Activated naive CD8-positive, alpha-beta T cell (primary cell): ENCODE measurements around the gene PVALB.

Experiments used
- H3K27ac Mint-ChIP-seq: one replicate; pipeline ENCODE4 v1.8.0; 2021; ENCODE audit warnings: mixed read lengths
- H3K27me3 Mint-ChIP-seq: one replicate; pipeline ENCODE4 v1.8.0; 2021; ENCODE audit warnings: mixed read lengths
- H3K36me3 Mint-ChIP-seq: one replicate; pipeline ENCODE4 v1.8.0; 2021; ENCODE audit warnings: mixed read lengths
- H3K4me1 Mint-ChIP-seq: one replicate; pipeline ENCODE4 v1.8.0; 2021; ENCODE audit warnings: low read depth, mixed read lengths
- H3K4me3 Mint-ChIP-seq: one replicate; pipeline ENCODE4 v1.8.0; 2021; ENCODE audit warnings: mild to moderate bottlenecking, mixed read lengths
- H3K9me3 Mint-ChIP-seq: one replicate; pipeline ENCODE4 v1.8.0; 2021; ENCODE audit warnings: low read depth, mixed read lengths

Gene PVALB

GRCh38 chr22:36830601-36831000 is 13.8 kb upstream of the PVALB start:
- Mint-ChIP-seq H3K36me3 (no peaks in the 10 kb centered on the region), H3K4me1 (peaks cover 26% of the 10 kb centered on the region), H3K27ac (no peak overlapping the region), H3K4me3 (no peak overlapping the region), H3K27me3 (peaks cover 47% of the 10 kb centered on the region), H3K9me3 (no peaks in the 10 kb centered on the region)

DNA sequence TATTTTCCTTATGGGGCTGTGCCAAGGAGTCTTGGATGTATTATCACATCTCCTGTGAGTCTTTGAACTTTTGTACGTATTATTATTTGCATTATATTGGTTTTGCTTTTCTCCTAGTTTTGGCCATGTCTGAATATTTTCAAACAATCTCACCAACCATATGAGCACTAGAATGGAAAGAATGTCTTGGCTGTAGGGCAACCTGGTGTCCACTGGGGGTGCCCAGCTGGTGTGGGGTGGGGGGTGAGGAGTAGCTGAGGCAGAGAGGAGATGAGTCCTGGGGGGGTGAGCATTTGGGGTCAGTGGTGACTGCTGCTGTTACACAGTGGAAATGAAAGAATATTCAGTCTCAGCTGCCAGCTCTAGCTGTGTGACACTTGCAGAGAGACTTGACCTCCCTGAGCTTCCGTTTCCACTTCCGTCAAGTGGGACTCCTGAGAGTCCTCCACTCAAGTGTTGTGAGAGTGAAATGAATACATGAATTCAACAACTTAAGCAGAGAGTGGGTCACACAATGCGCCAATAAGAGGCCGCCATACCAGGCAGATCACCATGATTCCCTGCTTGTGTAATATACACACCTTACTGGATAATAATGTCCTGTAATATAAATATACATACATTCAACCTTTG is 12.7 kb upstream of the PVALB start:
- H3K4me1 Mint-ChIP-seq = peaks cover 26% of the 10 kb centered on the region
- H3K4me3 Mint-ChIP-seq = no peak overlapping the region
- peaks cover 47% of the 10 kb centered on the region for H3K27me3 Mint-ChIP-seq
- no peaks in the 10 kb centered on the region for H3K36me3 Mint-ChIP-seq
- no peak overlapping the region for H3K27ac Mint-ChIP-seq
- H3K9me3 Mint-ChIP-seq = no peaks in the 10 kb centered on the region

DNA sequence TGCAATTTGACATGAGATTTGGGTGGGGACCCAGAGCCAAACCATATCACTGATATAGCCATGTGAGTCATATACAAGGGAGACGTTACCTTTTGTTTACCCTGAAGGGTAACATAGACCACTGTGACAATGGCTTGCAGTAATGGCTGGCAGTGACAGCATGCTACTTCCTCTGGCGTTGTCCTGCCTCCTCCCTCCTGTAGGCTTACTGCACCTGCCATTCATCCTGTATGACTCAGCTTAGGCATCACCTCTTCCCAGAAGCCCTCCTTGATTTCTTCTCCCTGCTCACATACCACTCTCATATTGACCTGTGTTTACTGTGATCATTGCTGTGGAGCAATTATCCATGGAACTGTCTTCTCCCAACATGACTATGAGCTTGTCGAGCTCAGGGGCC is 12.0 kb upstream of the PVALB start:
- Mint-ChIP-seq H3K4me1 (peaks cover 26% of the 10 kb centered on the region), H3K4me3 (no peak overlapping the region), H3K27ac (no peak overlapping the region), H3K27me3 (peaks cover 47% of the 10 kb centered on the region), H3K9me3 (no peaks in the 10 kb centered on the region), H3K36me3 (no peaks in the 10 kb centered on the region)

- peaks cover 34% of the 10 kb centered on the region for H3K27me3 Mint-ChIP-seq
- H3K4me1 Mint-ChIP-seq = peaks cover 21% of the 10 kb centered on the region
- no peak overlapping the region for H3K4me3 Mint-ChIP-seq
- no peaks in the 10 kb centered on the region for H3K36me3 Mint-ChIP-seq
- H3K9me3 Mint-ChIP-seq = no peaks in the 10 kb centered on the region
- no peak overlapping the region for H3K27ac Mint-ChIP-seq
Observed at GRCh38 chr22:36826262-36826661, 9.4 kb upstream of the PVALB start.

DNA sequence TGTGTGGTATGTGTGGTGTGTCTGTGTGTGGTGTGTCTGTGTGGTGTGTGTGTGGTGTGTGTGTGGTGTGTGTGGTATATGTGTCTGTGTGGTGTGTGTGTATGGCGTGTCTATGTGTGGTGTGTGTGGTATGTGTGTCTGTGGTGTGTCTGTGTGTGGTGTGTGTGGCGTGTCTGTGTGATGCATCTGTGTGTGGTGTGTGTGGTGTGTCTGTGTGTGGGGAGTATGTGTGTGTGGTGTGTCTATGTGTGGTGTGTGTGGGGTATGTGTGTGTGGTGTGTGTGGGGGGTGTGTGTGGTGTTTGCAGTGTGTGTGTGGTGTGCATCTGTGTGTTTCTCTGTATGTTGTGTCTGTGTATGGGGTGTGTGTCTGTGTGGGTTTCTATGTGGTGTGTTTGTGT is 7.8 kb upstream of the PVALB start:
- no peaks in the 10 kb centered on the region for H3K36me3 Mint-ChIP-seq
- no peaks in the 10 kb centered on the region for H3K9me3 Mint-ChIP-seq
- H3K27ac Mint-ChIP-seq = peak overlapping the region; percentile 2
- H3K27me3 Mint-ChIP-seq = peaks cover 37% of the 10 kb centered on the region
- H3K4me1 Mint-ChIP-seq = peaks cover 6% of the 10 kb centered on the region
- no peak overlapping the region for H3K4me3 Mint-ChIP-seq

- Mint-ChIP-seq H3K4me1 (no peaks in the 10 kb centered on the region), H3K36me3 (no peaks in the 10 kb centered on the region), H3K4me3 (no peak overlapping the region), H3K27ac (no peak overlapping the region), H3K27me3 (peaks cover 35% of the 10 kb centered on the region), H3K9me3 (no peaks in the 10 kb centered on the region)
Observed at GRCh38 chr22:36823186-36823839, 6.5 kb upstream of the PVALB start.

DNA sequence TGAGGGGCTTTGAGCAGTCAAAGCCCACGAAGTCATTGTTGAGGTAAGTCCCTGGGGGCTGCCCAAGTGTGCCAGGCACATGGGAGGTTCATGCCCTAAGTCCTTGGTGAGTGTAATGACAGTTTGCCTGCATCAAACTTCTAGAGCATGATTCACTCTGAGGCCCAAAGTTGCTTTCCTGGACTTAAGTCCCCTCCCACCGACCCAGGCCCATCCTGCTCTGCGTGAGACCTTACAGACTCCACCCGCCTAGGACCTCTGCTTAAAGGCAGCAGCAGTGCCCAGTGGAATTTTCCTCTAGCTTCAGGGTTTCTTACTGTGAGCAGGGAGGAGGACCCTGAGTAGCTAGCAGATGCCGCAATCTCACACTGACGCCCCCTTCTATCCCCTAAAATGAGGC is 5.7 kb upstream of the PVALB start:
- H3K27ac Mint-ChIP-seq = no peak overlapping the region
- peaks cover 4% of the 10 kb centered on the region for H3K4me1 Mint-ChIP-seq
- H3K9me3 Mint-ChIP-seq = no peaks in the 10 kb centered on the region
- peaks cover 39% of the 10 kb centered on the region for H3K27me3 Mint-ChIP-seq
- no peak overlapping the region for H3K4me3 Mint-ChIP-seq
- no peaks in the 10 kb centered on the region for H3K36me3 Mint-ChIP-seq

DNA sequence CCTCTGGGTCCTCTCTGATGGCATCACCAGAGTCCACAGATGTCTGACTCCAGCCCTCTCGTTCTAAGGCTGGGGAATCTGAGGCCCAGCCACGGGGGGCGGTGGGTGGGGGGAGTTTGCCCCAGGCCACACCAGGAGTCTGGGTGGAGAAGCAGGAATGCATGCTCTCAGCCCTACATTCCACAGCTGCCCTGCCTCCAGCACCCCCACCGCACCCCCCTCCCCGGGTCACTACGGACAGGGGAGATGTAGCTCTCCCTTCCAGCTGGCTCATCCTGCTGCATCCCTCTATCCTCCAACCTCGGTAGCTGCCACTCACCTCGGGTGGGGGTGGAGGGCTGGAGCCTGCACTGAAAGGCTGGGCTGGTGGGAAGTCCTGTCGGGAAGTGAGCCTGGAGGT is 2.3 kb upstream of the PVALB start:
- H3K4me1 Mint-ChIP-seq = peaks cover 11% of the 10 kb centered on the region
- H3K4me3 Mint-ChIP-seq = no peak overlapping the region
- no peaks in the 10 kb centered on the region for H3K36me3 Mint-ChIP-seq
- H3K27me3 Mint-ChIP-seq = peaks cover 37% of the 10 kb centered on the region
- no peaks in the 10 kb centered on the region for H3K9me3 Mint-ChIP-seq
- no peak overlapping the region for H3K27ac Mint-ChIP-seq

- no peaks in the 10 kb centered on the region for H3K36me3 Mint-ChIP-seq
- H3K4me3 Mint-ChIP-seq = no peak overlapping the region
- H3K4me1 Mint-ChIP-seq = peaks cover 11% of the 10 kb centered on the region
- no peaks in the 10 kb centered on the region for H3K9me3 Mint-ChIP-seq
- peaks cover 45% of the 10 kb centered on the region for H3K27me3 Mint-ChIP-seq
- H3K27ac Mint-ChIP-seq = no peak overlapping the region
Observed at GRCh38 chr22:36818010-36818642, 1.3 kb upstream of the PVALB start.

DNA sequence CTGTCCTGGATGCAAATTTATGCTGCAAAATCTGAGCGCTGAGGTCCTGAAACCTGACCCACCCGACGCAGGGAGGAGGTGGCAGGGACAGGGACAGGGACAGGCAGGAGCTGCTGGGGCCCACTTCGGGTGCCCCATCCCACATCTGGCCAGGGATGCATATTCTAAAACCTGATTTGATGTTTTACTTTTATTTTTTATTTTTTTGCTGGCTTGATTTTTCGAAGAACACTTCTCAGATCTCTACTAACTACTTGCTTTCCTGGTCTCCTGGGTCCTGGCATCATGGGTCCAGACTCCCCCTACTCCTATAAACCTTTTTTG is 652 bp upstream of the PVALB start:
- Mint-ChIP-seq H3K4me3 (peak overlapping the region; percentile 63), H3K9me3 (no peaks in the 10 kb centered on the region), H3K27ac (no peak overlapping the region), H3K27me3 (peaks cover 45% of the 10 kb centered on the region), H3K36me3 (no peaks in the 10 kb centered on the region), H3K4me1 (peaks cover 11% of the 10 kb centered on the region)

GRCh38 chr22:36816339-36816635 is 548 bp downstream of the PVALB start:
- no peaks in the 10 kb centered on the region for H3K36me3 Mint-ChIP-seq
- H3K27me3 Mint-ChIP-seq = peaks cover 43% of the 10 kb centered on the region
- H3K27ac Mint-ChIP-seq = no peak overlapping the region
- peaks cover 11% of the 10 kb centered on the region for H3K4me1 Mint-ChIP-seq
- H3K4me3 Mint-ChIP-seq = no peak overlapping the region
- no peaks in the 10 kb centered on the region for H3K9me3 Mint-ChIP-seq

- H3K4me1 Mint-ChIP-seq = peaks cover 11% of the 10 kb centered on the region
- peaks cover 39% of the 10 kb centered on the region for H3K27me3 Mint-ChIP-seq
- H3K27ac Mint-ChIP-seq = no peak overlapping the region
- H3K36me3 Mint-ChIP-seq = no peaks in the 10 kb centered on the region
- no peaks in the 10 kb centered on the region for H3K9me3 Mint-ChIP-seq
- peak overlapping the region; percentile 35 for H3K4me3 Mint-ChIP-seq
Observed at GRCh38 chr22:36815558-36816338, 1.1 kb downstream of the PVALB start.

DNA sequence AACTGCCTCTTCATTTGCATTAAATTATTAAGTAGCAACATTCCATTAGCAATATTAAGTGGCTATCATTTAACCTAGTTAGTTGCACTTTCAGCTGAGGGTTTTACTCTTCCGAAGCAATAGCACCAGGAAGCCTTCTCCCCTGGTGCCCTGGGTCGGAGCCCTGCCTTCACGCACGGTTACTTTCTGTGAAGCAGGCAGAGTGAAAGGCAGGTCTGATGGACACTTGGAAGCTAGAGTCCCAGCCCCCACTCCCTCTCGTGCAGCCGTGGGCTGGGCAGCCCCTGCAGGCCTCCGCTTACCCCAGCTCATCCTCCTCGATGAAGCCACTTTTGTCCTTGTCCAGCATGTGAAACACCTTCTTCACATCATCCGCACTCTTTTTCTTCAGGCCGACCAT is 2.0 kb downstream of the PVALB start:
- H3K27me3 Mint-ChIP-seq = peaks cover 35% of the 10 kb centered on the region
- H3K4me3 Mint-ChIP-seq = no peak overlapping the region
- no peak overlapping the region for H3K27ac Mint-ChIP-seq
- H3K4me1 Mint-ChIP-seq = peaks cover 11% of the 10 kb centered on the region
- H3K36me3 Mint-ChIP-seq = no peaks in the 10 kb centered on the region
- no peaks in the 10 kb centered on the region for H3K9me3 Mint-ChIP-seq

- Mint-ChIP-seq H3K27ac (no peak overlapping the region), H3K36me3 (no peaks in the 10 kb centered on the region), H3K9me3 (no peaks in the 10 kb centered on the region), H3K4me3 (no peak overlapping the region), H3K27me3 (peaks cover 17% of the 10 kb centered on the region), H3K4me1 (peaks cover 25% of the 10 kb centered on the region)
Observed at GRCh38 chr22:36811094-36811800, 5.6 kb downstream of the PVALB start.

DNA sequence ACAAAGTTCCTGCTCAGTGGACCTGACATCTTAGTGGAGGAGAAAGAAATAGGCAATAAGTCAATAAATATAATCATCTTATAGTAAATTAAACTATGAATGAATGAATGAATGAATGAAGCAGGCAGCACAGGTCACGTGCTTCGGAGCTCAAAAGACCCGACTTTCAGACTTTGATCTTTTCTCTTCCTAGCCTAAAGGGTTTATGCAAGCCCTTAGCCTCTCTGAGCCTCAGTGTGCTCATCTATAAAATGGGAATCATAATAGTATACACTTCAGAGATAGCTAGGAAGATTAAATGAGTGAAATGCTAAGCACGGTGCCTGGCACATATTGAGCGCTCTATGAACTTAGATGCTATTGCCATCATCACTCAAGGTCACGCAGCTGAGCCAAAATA is 7.5 kb downstream of the PVALB start:
- peaks cover 8% of the 10 kb centered on the region for H3K27me3 Mint-ChIP-seq
- no peak overlapping the region for H3K4me3 Mint-ChIP-seq
- no peaks in the 10 kb centered on the region for H3K9me3 Mint-ChIP-seq
- H3K4me1 Mint-ChIP-seq = peaks cover 21% of the 10 kb centered on the region
- H3K27ac Mint-ChIP-seq = no peak overlapping the region
- no peaks in the 10 kb centered on the region for H3K36me3 Mint-ChIP-seq
